Progenitor cell of endocrine pancreas (in vitro differentiated cells): Measurements from ENCODE around the gene HNRNPAB. TPM values are rescaled to one million over a fixed set of nuclear protein-coding genes. Genes with fewer than 3 reads are reported as not detected.
A peak's percentile ranks its signal among the peaks of the same experiment; 100 is the strongest.

Experiments
- DNase-seq: peaks from one replicate; pipeline ENCODE4 v3.0.0; 2021; ENCODE audit warnings: low spot score; ENCODE audit not compliant: unreplicated experiment
- H3K27ac Mint-ChIP-seq: 2 replicates; pipeline ENCODE4 v1.8.0; 2021; ENCODE audit warnings: mild to moderate bottlenecking, moderate library complexity, mixed read lengths
- H3K27me3 Mint-ChIP-seq: 2 replicates; pipeline ENCODE4 v1.8.0; 2021; ENCODE audit warnings: mixed read lengths
- H3K36me3 Mint-ChIP-seq: 2 replicates; pipeline ENCODE4 v1.8.0; 2022; ENCODE audit warnings: mixed read lengths; ENCODE audit not compliant: insufficient read depth
- H3K4me1 Mint-ChIP-seq: 2 replicates; pipeline ENCODE4 v1.8.0; 2021; ENCODE audit warnings: low read depth, mixed read lengths
- H3K4me3 Mint-ChIP-seq: 2 replicates; pipeline ENCODE4 v1.8.0; 2021; ENCODE audit warnings: low read depth, mild to moderate bottlenecking, moderate library complexity, mixed read lengths
- H3K9me3 Mint-ChIP-seq: 2 replicates; pipeline ENCODE4 v1.8.0; 2021; ENCODE audit warnings: low read depth, mixed read lengths
- total RNA-seq: library from RNA; stranded (reverse); gene quantifications from 2 replicates; pipeline ENCODE4 v1.2.1, GENCODE V29; 2021
- TF ChIP-seq, protein P1 (sequence below): fragments of 200-600 bp; sonication (generic); IDR thresholded peaks from one replicate; pipeline ENCODE4 v1.5.0; 2021; ENCODE audit warnings: antibody characterized with exemption, mild to moderate bottlenecking; ENCODE audit not compliant: unreplicated experiment

Gene HNRNPAB
- total RNA-seq, 1 donor from 2014 or later: 214 TPM

DNA sequence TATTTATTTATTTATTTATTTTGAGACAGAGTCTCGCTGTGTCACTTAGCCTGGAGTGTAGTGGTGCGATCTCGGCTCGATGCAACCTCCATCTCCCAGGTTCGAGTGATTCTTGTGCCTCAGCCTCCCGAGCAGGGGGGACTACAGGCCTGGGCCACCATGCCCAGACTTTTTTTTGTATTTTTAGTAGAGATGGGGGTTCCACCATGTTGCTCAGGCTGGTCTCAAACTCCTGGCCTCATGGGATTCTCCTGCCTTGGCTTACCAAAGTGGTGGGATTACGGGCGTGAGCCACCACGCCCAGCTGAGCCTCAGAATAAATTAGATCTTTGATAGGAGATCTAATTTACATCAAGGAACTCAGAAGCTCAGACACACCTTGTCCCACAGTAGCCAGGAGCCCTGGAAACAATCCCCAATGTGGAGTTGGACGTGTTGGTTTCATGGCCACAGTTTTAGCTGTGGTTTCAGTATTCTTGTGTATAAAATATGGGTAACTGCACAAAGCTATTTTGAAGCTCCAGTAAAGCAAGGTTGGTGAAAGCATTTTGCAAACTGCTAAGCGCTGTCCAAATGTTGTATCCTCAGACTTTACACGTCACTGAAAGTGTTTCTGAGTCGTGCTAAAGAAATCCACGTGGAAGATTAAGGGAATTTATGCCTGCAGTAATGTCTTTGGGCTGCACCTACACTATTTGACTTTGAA is 3.0 kb upstream of the HNRNPAB start:
- TF ChIP-seq, protein P1, sequence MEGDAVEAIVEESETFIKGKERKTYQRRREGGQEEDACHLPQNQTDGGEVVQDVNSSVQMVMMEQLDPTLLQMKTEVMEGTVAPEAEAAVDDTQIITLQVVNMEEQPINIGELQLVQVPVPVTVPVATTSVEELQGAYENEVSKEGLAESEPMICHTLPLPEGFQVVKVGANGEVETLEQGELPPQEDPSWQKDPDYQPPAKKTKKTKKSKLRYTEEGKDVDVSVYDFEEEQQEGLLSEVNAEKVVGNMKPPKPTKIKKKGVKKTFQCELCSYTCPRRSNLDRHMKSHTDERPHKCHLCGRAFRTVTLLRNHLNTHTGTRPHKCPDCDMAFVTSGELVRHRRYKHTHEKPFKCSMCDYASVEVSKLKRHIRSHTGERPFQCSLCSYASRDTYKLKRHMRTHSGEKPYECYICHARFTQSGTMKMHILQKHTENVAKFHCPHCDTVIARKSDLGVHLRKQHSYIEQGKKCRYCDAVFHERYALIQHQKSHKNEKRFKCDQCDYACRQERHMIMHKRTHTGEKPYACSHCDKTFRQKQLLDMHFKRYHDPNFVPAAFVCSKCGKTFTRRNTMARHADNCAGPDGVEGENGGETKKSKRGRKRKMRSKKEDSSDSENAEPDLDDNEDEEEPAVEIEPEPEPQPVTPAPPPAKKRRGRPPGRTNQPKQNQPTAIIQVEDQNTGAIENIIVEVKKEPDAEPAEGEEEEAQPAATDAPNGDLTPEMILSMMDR: no peak
- Mint-ChIP-seq H3K36me3 (peaks cover 11% of the 10 kb centered on the region), H3K4me3 (no peak overlapping the region), H3K4me1 (peaks cover 9% of the 10 kb centered on the region), H3K27ac (no peak overlapping the region), H3K9me3 (no peaks in the 10 kb centered on the region), H3K27me3 (peaks cover 3% of the 10 kb centered on the region)
- DNase-seq: no peak

DNA sequence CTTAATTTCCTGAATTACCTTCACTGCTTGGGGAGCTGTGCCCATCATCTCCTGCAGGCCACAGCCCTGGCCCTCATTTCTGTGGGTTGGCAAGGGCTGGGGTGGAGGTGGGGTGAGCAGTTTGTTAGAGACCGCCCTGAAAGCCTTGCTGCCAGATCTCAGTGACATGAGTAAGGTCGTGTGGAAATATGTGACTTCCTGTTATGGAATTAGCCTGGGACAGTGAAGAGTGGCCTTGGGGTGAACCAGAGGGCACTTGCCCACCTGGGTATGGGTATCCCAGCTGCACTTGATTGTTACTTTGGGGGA is 2.5 kb upstream of the HNRNPAB start:
- no peak overlapping the region for H3K27ac Mint-ChIP-seq
- TF ChIP-seq, protein P1: no peak
- H3K4me1 Mint-ChIP-seq: peaks cover 13% of the 10 kb centered on the region
- H3K4me3 Mint-ChIP-seq: peak overlapping the region; percentile 58
- H3K9me3 Mint-ChIP-seq: no peaks in the 10 kb centered on the region
- H3K27me3 Mint-ChIP-seq: peaks cover 3% of the 10 kb centered on the region
- peaks cover 14% of the 10 kb centered on the region for H3K36me3 Mint-ChIP-seq
- DNase-seq: no peak

DNA sequence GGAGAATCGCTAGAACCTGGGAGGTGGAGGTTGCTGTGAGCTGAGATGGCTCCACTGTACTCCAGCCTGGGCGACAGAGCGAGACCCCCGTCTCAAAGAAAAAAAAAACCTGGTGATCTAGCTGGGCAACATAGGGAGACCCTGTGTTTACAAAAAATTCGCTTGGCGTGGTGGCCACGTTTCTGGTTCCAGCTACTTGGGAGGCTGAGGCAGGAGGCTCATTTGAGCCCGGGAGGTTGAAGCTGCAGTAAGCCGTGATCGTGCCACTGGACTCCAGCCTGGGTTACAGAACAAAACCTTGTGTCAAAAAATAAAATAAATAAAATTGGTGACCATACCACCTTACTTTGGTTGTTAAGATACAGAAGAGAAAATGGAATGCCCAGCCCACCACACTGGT is 1.8 kb upstream of the HNRNPAB start:
- TF ChIP-seq, protein P1: no peak
- Mint-ChIP-seq H3K9me3 (no peaks in the 10 kb centered on the region), H3K27me3 (peaks cover 3% of the 10 kb centered on the region), H3K36me3 (peaks cover 14% of the 10 kb centered on the region), H3K4me1 (peaks cover 16% of the 10 kb centered on the region), H3K27ac (no peak overlapping the region), H3K4me3 (peak overlapping the region; percentile 60)
- no peak for DNase-seq

DNA sequence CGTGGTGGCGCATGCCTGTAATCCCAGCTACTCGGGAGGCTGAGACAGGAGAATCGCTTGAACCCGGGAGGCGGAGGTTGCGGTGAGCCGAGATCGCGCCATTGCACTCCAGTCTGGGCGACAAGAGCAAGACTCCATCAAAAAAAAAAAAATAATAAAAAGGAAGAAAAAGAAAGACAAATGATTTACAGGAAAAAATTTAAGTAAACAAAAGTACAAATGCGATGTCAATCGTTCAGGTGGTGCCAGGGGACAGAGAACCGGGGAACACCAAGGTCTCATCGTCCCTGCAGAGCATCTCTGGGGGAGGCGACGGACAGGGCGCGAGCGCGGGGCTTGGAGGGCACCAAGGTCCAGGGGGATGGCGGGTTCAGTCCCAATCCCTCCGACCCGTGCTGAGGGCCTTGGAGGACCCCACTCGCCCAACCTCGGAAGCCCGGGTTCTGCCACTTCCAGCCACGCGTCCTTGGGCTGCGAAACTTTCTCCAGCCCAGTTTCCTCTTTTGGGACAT is 607 bp upstream of the HNRNPAB start:
- Mint-ChIP-seq H3K27me3 (peaks cover 3% of the 10 kb centered on the region), H3K4me3 (peak overlapping the region; percentile 98), H3K27ac (peak overlapping the region; percentile 37), H3K9me3 (no peaks in the 10 kb centered on the region), H3K36me3 (peaks cover 19% of the 10 kb centered on the region), H3K4me1 (peaks cover 20% of the 10 kb centered on the region)
- TF ChIP-seq, protein P1: no peak
- no peak for DNase-seq

DNA sequence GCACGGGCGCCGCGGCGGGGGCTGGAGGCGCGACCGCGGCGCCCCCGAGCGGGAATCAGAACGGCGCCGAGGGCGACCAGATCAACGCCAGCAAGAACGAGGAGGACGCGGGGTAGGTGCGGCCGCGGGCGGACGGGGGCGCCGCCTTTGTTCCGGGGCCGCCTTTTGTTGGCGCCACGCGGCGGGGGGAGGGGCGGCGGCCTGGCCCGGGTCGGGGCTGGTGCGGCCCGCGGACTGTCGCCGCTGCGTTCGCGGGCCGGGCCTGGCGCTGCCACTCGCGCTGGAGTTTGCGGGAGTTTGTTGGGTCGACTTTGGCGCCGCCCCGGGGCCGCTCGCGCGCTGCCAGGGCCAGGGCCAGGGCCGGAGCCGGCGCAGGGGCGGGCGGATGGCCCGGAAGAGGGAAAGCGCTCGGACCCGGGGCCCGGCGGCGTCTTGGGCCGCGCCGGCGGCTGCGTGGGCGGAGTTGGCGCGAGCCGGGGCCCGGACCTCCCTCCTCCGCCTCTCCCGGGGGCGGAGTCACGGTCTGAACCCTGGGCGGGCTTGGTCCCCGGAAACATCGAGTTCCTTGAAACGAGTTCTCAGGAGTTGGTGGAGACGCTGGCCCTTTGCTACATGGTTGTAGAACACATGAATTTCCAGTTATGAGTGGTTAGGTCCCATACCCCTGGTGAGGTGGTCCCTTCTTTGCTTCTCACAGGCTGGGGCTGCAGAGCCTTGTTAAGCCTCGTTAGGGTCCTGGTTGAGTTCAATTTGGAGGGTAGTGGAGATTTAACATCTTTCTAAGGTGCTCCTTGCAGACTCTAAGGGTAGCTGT is 809 bp downstream of the HNRNPAB start:
- TF ChIP-seq, protein P1: no peak
- Mint-ChIP-seq H3K27ac (peak overlapping the region; percentile 90), H3K36me3 (peaks cover 30% of the 10 kb centered on the region), H3K4me1 (peaks cover 20% of the 10 kb centered on the region), H3K27me3 (peaks cover 1% of the 10 kb centered on the region), H3K9me3 (no peaks in the 10 kb centered on the region), H3K4me3 (peak overlapping the region; percentile 98)
- peak; percentile 52 for DNase-seq
